ENCODE measurements around the gene FBXO11. TPM values are rescaled to one million over a fixed set of nuclear protein-coding genes. Genes with fewer than 3 reads are reported as not detected.

Gene FBXO11
- total RNA-seq, 1 donor from 2014 or later = 69.3 TPM

DNA sequence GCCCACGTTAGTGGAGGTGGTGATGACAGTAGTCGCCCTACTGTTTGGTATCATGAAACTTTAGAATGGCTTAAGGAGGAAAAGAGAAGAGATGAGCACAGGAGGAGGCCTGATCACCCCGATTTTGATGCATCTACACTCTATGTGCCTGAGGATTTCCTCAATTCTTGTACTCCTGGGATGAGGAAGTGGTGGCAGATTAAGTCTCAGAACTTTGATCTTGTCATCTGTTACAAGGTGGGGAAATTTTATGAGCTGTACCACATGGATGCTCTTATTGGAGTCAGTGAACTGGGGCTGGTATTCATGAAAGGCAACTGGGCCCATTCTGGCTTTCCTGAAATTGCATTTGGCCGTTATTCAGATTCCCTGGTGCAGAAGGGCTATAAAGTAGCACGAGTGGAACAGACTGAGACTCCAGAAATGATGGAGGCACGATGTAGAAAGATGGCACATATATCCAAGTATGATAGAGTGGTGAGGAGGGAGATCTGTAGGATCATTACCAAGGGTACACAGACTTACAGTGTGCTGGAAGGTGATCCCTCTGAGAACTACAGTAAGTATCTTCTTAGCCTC is 107.2 kb downstream of the FBXO11 start:
- Histone ChIP-seq H3K4me3 (no peak overlapping the region), H3K4me1 (peaks cover 12% of the 10 kb centered on the region), H3K9me3 (no peaks in the 10 kb centered on the region), H3K36me3 (peaks cover 93% of the 10 kb centered on the region), H3K27ac (no peak overlapping the region), H3K27me3 (no peaks in the 10 kb centered on the region)
- DNase-seq = no peak
- TF ChIP-seq, protein P1, sequence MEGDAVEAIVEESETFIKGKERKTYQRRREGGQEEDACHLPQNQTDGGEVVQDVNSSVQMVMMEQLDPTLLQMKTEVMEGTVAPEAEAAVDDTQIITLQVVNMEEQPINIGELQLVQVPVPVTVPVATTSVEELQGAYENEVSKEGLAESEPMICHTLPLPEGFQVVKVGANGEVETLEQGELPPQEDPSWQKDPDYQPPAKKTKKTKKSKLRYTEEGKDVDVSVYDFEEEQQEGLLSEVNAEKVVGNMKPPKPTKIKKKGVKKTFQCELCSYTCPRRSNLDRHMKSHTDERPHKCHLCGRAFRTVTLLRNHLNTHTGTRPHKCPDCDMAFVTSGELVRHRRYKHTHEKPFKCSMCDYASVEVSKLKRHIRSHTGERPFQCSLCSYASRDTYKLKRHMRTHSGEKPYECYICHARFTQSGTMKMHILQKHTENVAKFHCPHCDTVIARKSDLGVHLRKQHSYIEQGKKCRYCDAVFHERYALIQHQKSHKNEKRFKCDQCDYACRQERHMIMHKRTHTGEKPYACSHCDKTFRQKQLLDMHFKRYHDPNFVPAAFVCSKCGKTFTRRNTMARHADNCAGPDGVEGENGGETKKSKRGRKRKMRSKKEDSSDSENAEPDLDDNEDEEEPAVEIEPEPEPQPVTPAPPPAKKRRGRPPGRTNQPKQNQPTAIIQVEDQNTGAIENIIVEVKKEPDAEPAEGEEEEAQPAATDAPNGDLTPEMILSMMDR (IDR thresholded peaks at IDR 0.05) = no peak
- intact Hi-C loops (cut with DNase I) = no loop called here
- peak; percentile 11 for ATAC-seq

DNA sequence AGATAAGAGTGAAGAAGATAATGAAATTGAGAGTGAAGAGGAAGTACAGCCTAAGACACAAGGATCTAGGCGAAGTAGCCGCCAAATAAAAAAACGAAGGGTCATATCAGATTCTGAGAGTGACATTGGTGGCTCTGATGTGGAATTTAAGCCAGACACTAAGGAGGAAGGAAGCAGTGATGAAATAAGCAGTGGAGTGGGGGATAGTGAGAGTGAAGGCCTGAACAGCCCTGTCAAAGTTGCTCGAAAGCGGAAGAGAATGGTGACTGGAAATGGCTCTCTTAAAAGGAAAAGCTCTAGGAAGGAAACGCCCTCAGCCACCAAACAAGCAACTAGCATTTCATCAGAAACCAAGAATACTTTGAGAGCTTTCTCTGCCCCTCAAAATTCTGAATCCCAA is 107.7 kb downstream of the FBXO11 start:
- DNase-seq (no peak), ATAC-seq (peak; percentile 89)
- TF ChIP-seq, protein P1 (IDR thresholded peaks at IDR 0.05) = no peak
- Histone ChIP-seq H3K27me3 (no peaks in the 10 kb centered on the region), H3K27ac (no peak overlapping the region), H3K4me3 (no peak overlapping the region), H3K9me3 (no peaks in the 10 kb centered on the region), H3K4me1 (peaks cover 12% of the 10 kb centered on the region), H3K36me3 (peaks cover 89% of the 10 kb centered on the region)
- intact Hi-C loops (cut with DNase I) = no loop called here

DNA sequence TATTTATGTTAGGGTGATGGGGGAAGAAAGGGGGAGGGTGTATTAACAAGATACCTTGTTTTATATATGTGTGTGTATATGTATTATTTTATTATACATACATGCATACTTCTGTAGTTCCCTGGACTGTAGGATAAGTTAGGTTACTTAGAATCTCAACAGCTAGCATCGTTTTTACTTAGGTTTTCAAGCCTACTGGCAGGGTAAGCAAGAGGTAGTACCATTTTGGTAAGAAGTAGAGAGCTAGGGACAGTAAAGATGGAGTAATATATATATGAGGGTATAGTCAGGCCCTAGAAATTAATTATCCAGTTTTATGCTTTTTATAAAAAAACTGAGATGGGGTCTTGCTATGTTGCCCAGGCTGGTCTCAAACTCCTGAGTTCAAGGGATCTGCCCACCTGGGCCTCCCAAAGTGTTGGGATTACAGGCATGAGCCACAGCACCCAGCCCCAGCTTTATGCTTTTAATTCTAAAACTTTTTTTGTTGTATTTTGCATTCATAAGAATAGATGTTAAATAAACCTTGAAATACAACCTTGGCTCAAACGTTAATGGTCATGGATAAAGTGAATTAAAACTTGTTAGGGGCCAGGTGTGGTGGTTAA is 110.1 kb downstream of the FBXO11 start:
- no peak for ATAC-seq
- peaks cover 12% of the 10 kb centered on the region for H3K4me1 ChIP-seq
- peaks cover 78% of the 10 kb centered on the region for H3K36me3 ChIP-seq
- no peak for DNase-seq
- H3K9me3 ChIP-seq = no peaks in the 10 kb centered on the region
- TF ChIP-seq, protein P1 (IDR thresholded peaks at IDR 0.05) = no peak
- intact Hi-C loops (cut with DNase I) = no loop called here
- no peak overlapping the region for H3K4me3 ChIP-seq
- H3K27ac ChIP-seq = no peak overlapping the region
- H3K27me3 ChIP-seq = no peaks in the 10 kb centered on the region

DNA sequence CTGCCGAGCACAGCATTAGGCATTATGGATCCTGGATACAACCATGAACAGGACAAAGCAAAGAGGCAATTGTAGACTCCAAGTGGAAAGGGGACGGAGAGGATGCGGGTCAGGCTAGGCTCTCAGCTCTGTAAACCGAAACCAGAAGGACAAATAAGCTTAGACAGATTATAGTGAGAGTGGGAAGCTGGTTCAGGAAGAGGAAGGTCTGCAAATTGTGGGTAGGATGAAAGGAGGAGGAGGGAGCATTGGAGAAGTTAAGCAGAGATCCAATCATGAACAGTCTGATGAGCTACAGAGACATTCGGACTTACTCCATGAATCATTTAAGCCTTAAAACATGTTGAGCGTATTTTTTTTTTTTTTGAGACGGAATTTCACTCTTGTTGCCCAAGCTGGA is 120.3 kb downstream of the FBXO11 start:
- H3K27me3 ChIP-seq = no peaks in the 10 kb centered on the region
- peaks cover 9% of the 10 kb centered on the region for H3K36me3 ChIP-seq
- peaks cover 20% of the 10 kb centered on the region for H3K4me1 ChIP-seq
- intact Hi-C loops (cut with DNase I) = no loop called here
- no peak overlapping the region for H3K4me3 ChIP-seq
- no peaks in the 10 kb centered on the region for H3K9me3 ChIP-seq
- ATAC-seq = peak; percentile 4
- no peak overlapping the region for H3K27ac ChIP-seq
- TF ChIP-seq, protein P1 (IDR thresholded peaks at IDR 0.05) = no peak
- no peak for DNase-seq

DNA sequence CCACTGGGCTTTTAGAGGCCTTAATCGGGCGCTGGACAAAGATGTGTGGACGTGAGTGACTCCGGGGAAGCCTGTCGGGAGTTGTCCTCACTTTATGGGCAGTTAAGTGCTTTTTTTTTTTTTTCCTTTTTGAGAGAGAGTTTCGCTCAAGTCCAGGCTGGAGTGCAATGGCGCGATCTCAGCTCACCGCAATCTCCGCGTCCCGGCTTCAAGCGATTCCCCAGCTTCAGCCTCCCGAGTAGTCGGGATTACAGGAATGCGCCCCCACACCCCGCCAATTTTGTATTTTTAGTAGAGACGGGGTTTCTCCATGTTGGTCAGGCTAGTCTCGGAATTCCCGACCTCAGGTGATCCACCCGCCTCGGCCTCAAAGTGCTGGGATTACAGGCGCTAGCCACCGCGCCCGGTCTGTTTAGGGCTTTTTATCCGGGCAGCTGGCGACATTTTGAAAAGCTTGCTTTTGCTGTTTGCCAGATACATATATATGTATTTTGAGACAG is 121.9 kb downstream of the FBXO11 start:
- TF ChIP-seq, protein P1 (IDR thresholded peaks at IDR 0.05) = no peak
- ATAC-seq (no peak), DNase-seq (no peak)
- Histone ChIP-seq H3K9me3 (no peaks in the 10 kb centered on the region), H3K4me1 (peaks cover 20% of the 10 kb centered on the region), H3K4me3 (peak overlapping the region; percentile 85), H3K27me3 (no peaks in the 10 kb centered on the region), H3K36me3 (no peaks in the 10 kb centered on the region), H3K27ac (peak overlapping the region; percentile 83)
- intact Hi-C loops (cut with DNase I) = no loop called here
